Type B pancreatic cell (in vitro differentiated cells): ENCODE measurements around the gene DLD. TPM values are rescaled to one million over a fixed set of nuclear protein-coding genes. Genes with fewer than 3 reads are reported as not detected.
"Not testable (repeated sequence)": the region's sequence is repeated elsewhere in the genome, so short reads cannot be mapped to it uniquely, and the experiment has no call there.

Source experiments
- DNase-seq: peaks from one replicate; pipeline ENCODE4 v3.0.0; 2021; ENCODE audit warnings: mixed read lengths; ENCODE audit not compliant: unreplicated experiment; ENCODE audit errors: extremely low spot score
- H3K27ac Mint-ChIP-seq: 2 replicates; pipeline ENCODE4 v1.8.0; 2021; ENCODE audit warnings: mild to moderate bottlenecking, mixed read lengths
- H3K27me3 Mint-ChIP-seq: 2 replicates; pipeline ENCODE4 v1.8.0; 2021; ENCODE audit warnings: mixed read lengths
- H3K36me3 Mint-ChIP-seq: 2 replicates; pipeline ENCODE4 v1.8.0; 2021; ENCODE audit warnings: mixed read lengths
- H3K4me1 Mint-ChIP-seq: one replicate; pipeline ENCODE4 v1.8.0; 2021; ENCODE audit warnings: mixed read lengths; ENCODE audit not compliant: unreplicated experiment
- H3K4me3 Mint-ChIP-seq: 2 replicates; pipeline ENCODE4 v1.8.0; 2021; ENCODE audit warnings: mild to moderate bottlenecking, mixed read lengths
- H3K9me3 Mint-ChIP-seq: 2 replicates; pipeline ENCODE4 v1.8.0; 2021; ENCODE audit warnings: mixed read lengths
- long read RNA-seq: library from polyadenylated mRNA; unstranded; transcript quantifications from one replicate; pipeline ENCODE4 v2.0.0, GENCODE V29; 2020
- total RNA-seq: library from RNA; stranded (reverse); gene quantifications from 2 replicates; pipeline ENCODE4 v1.2.1, GENCODE V29; 2021; ENCODE audit warnings: low replicate concordance
- TF ChIP-seq, protein P1 (sequence below): fragments of 200-600 bp; sonication (generic); conservative IDR thresholded peaks from 2 replicates; pipeline ENCODE4 v1.5.0; 2021; ENCODE audit warnings: antibody characterized with exemption, mild to moderate bottlenecking

Gene DLD
- total RNA-seq = 74.3 and 80.7 TPM in 2 replicates
- long read RNA-seq, transcript DLD-205 (13 exons, 1,993 nt) = minor isoform, 5 of 652 reads
- long read RNA-seq, transcript DLD-201 (14 exons, 3,755 nt) = major isoform, 612 of 652 reads
- long read RNA-seq, partial matches to known transcripts = 17 of 652 reads
- long read RNA-seq, other reads (novel, unspliced or antisense) = 18 of 652 reads

- peak; percentile 93 for DNase-seq
- peak within 1 kb of the TSS; percentile 97 for H3K4me3 Mint-ChIP-seq
- TF ChIP-seq, protein P1, sequence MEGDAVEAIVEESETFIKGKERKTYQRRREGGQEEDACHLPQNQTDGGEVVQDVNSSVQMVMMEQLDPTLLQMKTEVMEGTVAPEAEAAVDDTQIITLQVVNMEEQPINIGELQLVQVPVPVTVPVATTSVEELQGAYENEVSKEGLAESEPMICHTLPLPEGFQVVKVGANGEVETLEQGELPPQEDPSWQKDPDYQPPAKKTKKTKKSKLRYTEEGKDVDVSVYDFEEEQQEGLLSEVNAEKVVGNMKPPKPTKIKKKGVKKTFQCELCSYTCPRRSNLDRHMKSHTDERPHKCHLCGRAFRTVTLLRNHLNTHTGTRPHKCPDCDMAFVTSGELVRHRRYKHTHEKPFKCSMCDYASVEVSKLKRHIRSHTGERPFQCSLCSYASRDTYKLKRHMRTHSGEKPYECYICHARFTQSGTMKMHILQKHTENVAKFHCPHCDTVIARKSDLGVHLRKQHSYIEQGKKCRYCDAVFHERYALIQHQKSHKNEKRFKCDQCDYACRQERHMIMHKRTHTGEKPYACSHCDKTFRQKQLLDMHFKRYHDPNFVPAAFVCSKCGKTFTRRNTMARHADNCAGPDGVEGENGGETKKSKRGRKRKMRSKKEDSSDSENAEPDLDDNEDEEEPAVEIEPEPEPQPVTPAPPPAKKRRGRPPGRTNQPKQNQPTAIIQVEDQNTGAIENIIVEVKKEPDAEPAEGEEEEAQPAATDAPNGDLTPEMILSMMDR = no peak
- H3K27me3 Mint-ChIP-seq = peaks cover 5% of the 10 kb centered on the region
- no peaks in the 10 kb centered on the region for H3K9me3 Mint-ChIP-seq
- peaks cover 17% of the 10 kb centered on the region for H3K36me3 Mint-ChIP-seq
- H3K27ac Mint-ChIP-seq = peak within 1 kb of the TSS; percentile 97
- peaks cover 21% of the 10 kb centered on the region for H3K4me1 Mint-ChIP-seq
Observed at GRCh38 chr7:107890962-107891635, at the start of gene DLD. Gene DLD, plus strand, starts transcription at chr7:107891183. Its CDS starts 68 bp downstream, at chr7:107891251.

DNA sequence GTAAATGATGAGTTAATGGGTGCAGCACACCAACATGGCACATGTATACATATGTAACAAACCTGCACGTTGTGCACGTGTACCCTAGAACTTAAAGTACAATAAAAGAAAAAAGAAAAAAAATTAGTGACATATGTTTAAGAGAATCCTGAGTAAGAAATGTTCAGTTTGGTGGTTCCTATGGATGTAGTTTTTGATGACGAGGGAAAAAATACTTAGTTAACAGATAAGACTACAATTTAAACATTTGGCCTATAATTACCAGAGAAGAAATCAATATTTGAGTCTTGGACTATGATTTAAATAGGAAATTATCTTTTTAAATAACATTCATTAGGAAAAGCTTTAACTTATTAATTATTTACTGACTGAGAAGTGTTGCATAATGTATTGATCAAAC is 48.8 kb upstream of the DLD start:
- DNase-seq = no peak
- Mint-ChIP-seq H3K27me3 (peaks cover 7% of the 10 kb centered on the region), H3K9me3 (peaks cover 5% of the 10 kb centered on the region), H3K4me3 (no peak overlapping the region), H3K36me3 (no peaks in the 10 kb centered on the region), H3K27ac (no peak overlapping the region), H3K4me1 (no peaks in the 10 kb centered on the region)
- TF ChIP-seq, protein P1 = no peak

GRCh38 chr7:107843184-107843583 is 47.8 kb upstream of the DLD start:
- DNase-seq = no peak
- Mint-ChIP-seq H3K27me3 (peaks cover 6% of the 10 kb centered on the region), H3K4me3 (no peak overlapping the region), H3K36me3 (no peaks in the 10 kb centered on the region), H3K4me1 (no peaks in the 10 kb centered on the region), H3K27ac (no peak overlapping the region), H3K9me3 (peaks cover 5% of the 10 kb centered on the region)
- TF ChIP-seq, protein P1 = no peak

DNA sequence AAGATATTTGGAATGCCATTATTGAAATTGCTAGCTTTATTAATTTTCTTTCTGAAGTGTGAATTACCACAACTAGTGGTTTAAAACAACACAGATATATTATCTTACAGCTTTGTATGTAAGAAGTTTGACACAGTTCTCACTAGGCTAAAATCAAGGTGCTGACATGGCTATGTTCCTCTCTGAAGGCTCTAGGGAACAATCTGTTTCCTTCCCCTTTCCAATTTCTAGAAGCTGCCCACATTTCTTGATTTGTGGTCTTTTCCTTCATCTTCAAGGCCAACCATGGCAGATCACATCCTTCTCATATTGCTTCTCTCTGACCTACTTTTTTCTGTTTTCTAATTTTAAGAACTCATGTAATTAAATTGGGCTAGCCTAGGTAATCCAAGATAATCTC is 44.7 kb upstream of the DLD start:
- TF ChIP-seq, protein P1 = no peak
- no peaks in the 10 kb centered on the region for H3K4me1 Mint-ChIP-seq

GRCh38 chr7:107847168-107847835 is 43.7 kb upstream of the DLD start:
- TF ChIP-seq, protein P1 = no peak
- H3K4me3 Mint-ChIP-seq = no peak overlapping the region
- no peak overlapping the region for H3K27ac Mint-ChIP-seq
- H3K27me3 Mint-ChIP-seq = peaks cover 3% of the 10 kb centered on the region
- H3K36me3 Mint-ChIP-seq = no peaks in the 10 kb centered on the region
- DNase-seq = no peak
- H3K9me3 Mint-ChIP-seq = no peaks in the 10 kb centered on the region
- no peaks in the 10 kb centered on the region for H3K4me1 Mint-ChIP-seq

More for the DNA sequence above, 44.7 kb upstream of the DLD start:
- H3K27me3 Mint-ChIP-seq = peaks cover 3% of the 10 kb centered on the region
- no peaks in the 10 kb centered on the region for H3K9me3 Mint-ChIP-seq
- DNase-seq = no peak
- no peak overlapping the region for H3K4me3 Mint-ChIP-seq
- no peaks in the 10 kb centered on the region for H3K36me3 Mint-ChIP-seq
- H3K27ac Mint-ChIP-seq = no peak overlapping the region

GRCh38 chr7:107847836-107848175 is 43.2 kb upstream of the DLD start:
- H3K4me3 Mint-ChIP-seq, H3K27ac Mint-ChIP-seq, DNase-seq, H3K9me3 Mint-ChIP-seq, H3K36me3 Mint-ChIP-seq, H3K4me1 Mint-ChIP-seq, H3K27me3 Mint-ChIP-seq: not testable (repeated sequence)

DNA sequence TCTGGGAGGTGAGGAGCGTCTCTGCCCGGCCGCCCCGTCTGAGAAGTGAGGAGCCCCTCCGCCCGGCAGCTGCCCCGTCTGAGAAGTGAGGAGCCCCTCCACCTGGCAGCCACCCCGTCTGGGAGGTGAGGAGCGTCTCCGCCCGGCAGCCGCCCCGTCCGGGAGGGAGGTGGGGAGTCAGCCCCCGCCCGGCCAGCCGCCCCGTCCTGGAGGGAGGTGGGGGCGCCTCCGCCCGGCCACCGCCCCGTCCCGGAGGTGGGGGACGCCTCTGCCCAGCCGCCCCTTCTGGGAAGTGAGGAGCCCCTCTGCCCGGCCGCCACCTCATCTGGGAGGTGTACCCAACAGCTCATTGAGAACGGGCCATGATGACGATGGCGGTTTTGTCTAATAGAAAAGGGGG is 42.8 kb upstream of the DLD start:
- DNase-seq, H3K36me3 Mint-ChIP-seq, H3K27ac Mint-ChIP-seq, H3K9me3 Mint-ChIP-seq, H3K4me3 Mint-ChIP-seq, H3K4me1 Mint-ChIP-seq, H3K27me3 Mint-ChIP-seq: not testable (repeated sequence)
